Gastrocnemius medialis (tissue), 4 donors: ENCODE measurements around the gene GLYATL1. TPM values are rescaled to one million over a fixed set of nuclear protein-coding genes. Genes with fewer than 3 reads are reported as not detected.

Source experiments
- ATAC-seq, 2 donors: fragments of 150-250 bp; one replicate each; pipeline ENCODE4 v1.9.1; 2016
- DNase-seq, 2 donors: peaks; one replicate each; pipeline ENCODE4 v3.0.0-alpha.2; 2019
- H3K27ac ChIP-seq, 4 donors: fragments of 200-600 bp; sonication (generic); 1 replicate in 1 of 4; 2 replicates in 3 of 4; pipeline ENCODE4 v1.5.1; 2016 to 2018; ENCODE audit warnings: mild to moderate bottlenecking in 2 of 4, moderate library complexity in 1 of 4
- H3K27me3 ChIP-seq, 3 donors: fragments of 200-600 bp; sonication (generic) in 2 of 3; 1 replicate in 1 of 3; 2 replicates in 2 of 3; pipeline versions ENCODE4 v1.5.1 to v1.6.0; 2016 to 2019; ENCODE audit warnings: mild to moderate bottlenecking in 1 of 3, moderate library complexity in 1 of 3
- H3K36me3 ChIP-seq, 2 donors: fragments of 200-600 bp; sonication (generic) in 1 of 2; one replicate each; pipeline ENCODE4 v1.5.1; 2017 to 2018
- H3K4me1 ChIP-seq, 2 donors: fragments of 200-600 bp; sonication (generic) in 1 of 2; one replicate each; pipeline ENCODE4 v1.5.1; 2016 to 2017; ENCODE audit warnings: mild to moderate bottlenecking in 2 of 2
- H3K4me3 ChIP-seq, 4 donors: fragments of 200-600 bp; sonication (generic) in 3 of 4; 1 replicate in 1 of 4; 2 replicates in 3 of 4; pipeline ENCODE4 v1.5.1; 2016 to 2019; ENCODE audit warnings: mild to moderate bottlenecking in 2 of 4
- H3K9me3 ChIP-seq, 3 donors: fragments of 200-600 bp; sonication (generic) in 2 of 3; 1 replicate in 1 of 3; 2 replicates in 2 of 3; pipeline ENCODE4 v1.5.1; 2016 to 2019
- CTCF ChIP-seq, 5 experiments: fragments of 450-650 bp in 3 of 5; fragments of 200-600 bp in 2 of 5; sonication (generic) in 2 of 5; IDR thresholded peaks in 4 of 5; conservative IDR thresholded peaks in 1 of 5; 1 replicate in 4 of 5; 2 replicates in 1 of 5; pipeline ENCODE4 v1.5.1; 2016 to 2019; ENCODE audit warnings: antibody characterized with exemption in 5 of 5, mild to moderate bottlenecking in 3 of 5, moderate library complexity in 3 of 5
- POLR2A ChIP-seq, 2 donors: fragments of 450-650 bp; IDR thresholded peaks; one replicate each; pipeline ENCODE4 v1.6.1; 2017; ENCODE audit warnings: antibody characterized with exemption in 2 of 2, mild to moderate bottlenecking in 2 of 2, moderate library complexity in 2 of 2
- in situ Hi-C, 4 donors: fragments of 200-750 bp; cut with MboI; loops; one replicate each; pipeline versions ENCODE4 v1.15.0 to v1.8.0; 2017; ENCODE audit warnings: low sequenced_read_pairs in 4 of 4
- intact Hi-C: fragments of 100-400 bp; cut with DNase I; formaldehyde crosslinking; loops from one replicate; pipeline ENCODE4 v1.15.1; 2023; ENCODE audit warnings: low total_unique reads
- total RNA-seq, 4 donors: library from RNA; depleted of rRNA; stranded (reverse); fragments of >200 nt; gene quantifications; one replicate each; pipeline versions ENCODE4 v1.1.0 to v1.2.3, GENCODE V29; 2016

GLYATL1 gene
- total RNA-seq, 4 donors from 2014 or later, result 0.94 to 1.2 TPM; not detected in 2

GRCh38 chr11:58933661-58934060 is 5.6 kb upstream of the GLYATL1 start:
- H3K9me3 ChIP-seq, result no peaks in the 10 kb centered on the region

GRCh38 chr11:58934945-58935513 is 4.3 kb upstream of the GLYATL1 start:
- DNase-seq, result no peak
- TF ChIP-seq POLR2A (IDR thresholded peaks at IDR 0.05) (no peak), CTCF (IDR thresholded peaks at IDR 0.05 in 4 of 5, conservative IDR thresholded peaks at IDR 0.05 in 1 of 5) (no peak)
- Histone ChIP-seq H3K4me1 (no peaks in the 10 kb centered on the region), H3K9me3 (no peaks in the 10 kb centered on the region), H3K4me3 (no peak overlapping the region), H3K36me3 (no peaks in the 10 kb centered on the region), H3K27me3 (peaks cover 0 to under 1% (median 0%) of the 10 kb centered on the region in 3 donors), H3K27ac (no peak overlapping the region)
- intact Hi-C loops, result no loop called here
- ATAC-seq, result no peak
- in situ Hi-C loops, result no loop called here

More at GRCh38 chr11:58933661-58934060, 5.6 kb upstream of the GLYATL1 start:
- Histone ChIP-seq H3K27ac (no peak overlapping the region), H3K36me3 (no peaks in the 10 kb centered on the region), H3K4me3 (no peak overlapping the region), H3K27me3 (peaks cover 0 to 9% (median 4%) of the 10 kb centered on the region in 3 donors), H3K4me1 (no peaks in the 10 kb centered on the region)
- DNase-seq, result no peak
- ATAC-seq, result no peak
- TF ChIP-seq POLR2A (IDR thresholded peaks at IDR 0.05) (no peak), CTCF (IDR thresholded peaks at IDR 0.05 in 4 of 5, conservative IDR thresholded peaks at IDR 0.05 in 1 of 5) (no peak)
- intact Hi-C loops (no loop called here), in situ Hi-C loops (no loop called here)

DNA sequence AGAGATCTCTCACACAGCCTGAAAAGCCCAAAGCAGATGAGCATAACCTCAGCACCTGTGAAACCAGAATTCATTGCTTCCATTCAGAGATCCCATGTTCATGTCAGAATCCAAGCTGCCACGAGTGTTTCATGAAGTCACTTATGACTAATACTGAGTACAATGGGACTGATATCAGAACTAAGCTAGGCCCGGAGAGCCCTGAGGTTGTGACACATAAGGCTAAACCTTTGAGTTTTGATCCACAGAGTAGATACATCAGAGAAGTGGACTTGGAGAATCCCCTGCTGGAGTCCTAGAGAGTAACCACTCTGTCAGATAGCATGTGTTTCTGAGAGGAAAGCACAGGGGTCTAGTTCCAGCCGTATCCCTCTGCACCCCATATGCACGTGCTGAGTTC is 890 bp upstream of the GLYATL1 start:
- Histone ChIP-seq H3K4me1 (no peaks in the 10 kb centered on the region), H3K4me3 (no peak overlapping the region), H3K27me3 (no peaks in the 10 kb centered on the region), H3K27ac (no peak overlapping the region), H3K36me3 (no peaks in the 10 kb centered on the region), H3K9me3 (no peaks in the 10 kb centered on the region)
- DNase-seq (no peak), ATAC-seq (no peak)
- TF ChIP-seq POLR2A (IDR thresholded peaks at IDR 0.05), result no peak
- no peak for TF ChIP-seq CTCF (IDR thresholded peaks at IDR 0.05 in 4 of 5, conservative IDR thresholded peaks at IDR 0.05 in 1 of 5)
- in situ Hi-C loops (no loop called here), intact Hi-C loops (no loop called here)

GRCh38 chr11:58940028-58940427 is 740 bp downstream of the GLYATL1 start:
- intact Hi-C loops (no loop called here), in situ Hi-C loops (no loop called here)
- DNase-seq (no peak), ATAC-seq (no peak)
- H3K27me3 ChIP-seq, result no peaks in the 10 kb centered on the region
- H3K4me1 ChIP-seq, result no peaks in the 10 kb centered on the region
- H3K9me3 ChIP-seq, result no peaks in the 10 kb centered on the region
- H3K27ac ChIP-seq, result no peak overlapping the region
- no peaks in the 10 kb centered on the region for H3K36me3 ChIP-seq
- no peak overlapping the region for H3K4me3 ChIP-seq
- TF ChIP-seq CTCF (IDR thresholded peaks at IDR 0.05 in 4 of 5, conservative IDR thresholded peaks at IDR 0.05 in 1 of 5) (no peak), POLR2A (IDR thresholded peaks at IDR 0.05) (no peak)

DNA sequence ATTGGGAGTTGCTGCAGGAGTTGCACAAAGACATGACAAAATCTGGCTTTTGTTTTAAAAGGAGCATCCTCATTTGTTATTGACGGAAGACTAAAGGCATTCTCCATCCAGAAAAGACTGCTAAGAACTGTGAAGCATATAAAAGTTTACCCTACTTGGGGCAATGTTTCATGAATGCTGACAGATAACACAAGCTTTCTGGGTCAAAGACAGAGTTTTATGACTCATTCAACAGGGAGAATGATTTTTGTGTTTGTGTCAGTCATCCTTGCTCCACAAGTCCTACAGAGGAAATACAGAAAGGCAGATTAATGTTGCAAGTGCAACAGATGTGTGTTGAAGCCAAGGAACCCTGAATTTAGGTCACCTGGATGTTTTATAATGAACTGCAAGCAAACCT is 2.5 kb downstream of the GLYATL1 start:
- no peak for DNase-seq
- no peak for ATAC-seq
- intact Hi-C loops (no loop called here), in situ Hi-C loops (no loop called here)
- Histone ChIP-seq H3K27ac (no peak overlapping the region), H3K27me3 (no peaks in the 10 kb centered on the region), H3K4me3 (no peak overlapping the region), H3K36me3 (no peaks in the 10 kb centered on the region), H3K9me3 (no peaks in the 10 kb centered on the region), H3K4me1 (no peaks in the 10 kb centered on the region)
- no peak for TF ChIP-seq CTCF (IDR thresholded peaks at IDR 0.05 in 4 of 5, conservative IDR thresholded peaks at IDR 0.05 in 1 of 5)
- no peak for TF ChIP-seq POLR2A (IDR thresholded peaks at IDR 0.05)
